Esophagus (tissue), 2 donors: Measurements from ENCODE around the gene ZNF212. TPM values are rescaled to one million over a fixed set of nuclear protein-coding genes. Genes with fewer than 3 reads are reported as not detected.

Experiments
- H3K27ac ChIP-seq, 2 donors: one replicate each; pipeline ENCODE4 v1.5.1; 2013; ENCODE audit warnings: low read depth in 2 of 2, mild to moderate bottlenecking in 2 of 2, inconsistent platforms in 1 of 2, low read length in 1 of 2, moderate library complexity in 1 of 2
- H3K27me3 ChIP-seq, 2 donors: one replicate each; pipeline ENCODE4 v1.6.1; 2013; ENCODE audit warnings: low read length in 2 of 2, control low read depth in 1 of 2, mild to moderate bottlenecking in 1 of 2; ENCODE audit not compliant: insufficient read depth in 2 of 2, control insufficient read depth in 1 of 2
- H3K36me3 ChIP-seq, 2 donors: one replicate each; pipeline ENCODE4 v1.6.1; 2013; ENCODE audit warnings: low read length in 1 of 2; ENCODE audit not compliant: control insufficient read depth in 2 of 2, insufficient read depth in 2 of 2
- H3K4me1 ChIP-seq, 2 donors: one replicate each; pipeline ENCODE4 v1.6.1; 2013; ENCODE audit warnings: low read length in 1 of 2; ENCODE audit not compliant: control insufficient read depth in 2 of 2, insufficient read depth in 2 of 2
- H3K4me3 ChIP-seq, 2 donors: one replicate each; pipeline ENCODE4 v1.5.1; 2013; ENCODE audit warnings: low read length in 2 of 2, mild to moderate bottlenecking in 2 of 2, low read depth in 1 of 2, moderate library complexity in 1 of 2
- H3K9me3 ChIP-seq, 2 donors: one replicate each; pipeline ENCODE4 v1.6.1; 2013; ENCODE audit warnings: mild to moderate bottlenecking in 2 of 2, low read depth in 1 of 2, low read length in 1 of 2, moderate library complexity in 1 of 2; ENCODE audit not compliant: control insufficient read depth in 2 of 2, insufficient read depth in 1 of 2
- WGBS, 2 donors: extraction: QIAGEN DNeasy Blood & Tissue Kit; methylation state at CpG; one replicate each; pipeline ENCODE4 v1.1.7; 2013; 5-methylcytosine and 5-hydroxymethylcytosine counted together
- polyA plus RNA-seq, 2 donors: library from polyadenylated mRNA; stranded (reverse); fragments of 200-250 nt; gene quantifications; one replicate each; pipeline ENCODE4 v1.2.3, GENCODE V29; 2013
- donor health status: healthy with polysubstance abuse.
- donor health status: Bipolar disorder and iron deficiency.

Gene ZNF212
- polyA plus RNA-seq, 2 donors: 10.2 to 15.6 TPM

GRCh38 chr7:149199234-149199995 is 40.0 kb upstream of the ZNF212 start:
- no peak overlapping the region for H3K4me3 ChIP-seq
- no peak overlapping the region for H3K27ac ChIP-seq
- H3K9me3 ChIP-seq: no peaks in the 10 kb centered on the region
- peaks cover 2 to 12% of the 10 kb centered on the region in 2 donors for H3K4me1 ChIP-seq
- H3K36me3 ChIP-seq: peaks cover 4 to 36% of the 10 kb centered on the region in 2 donors
- WGBS, 2 donors: 89 to 95% methylated on average over 6 of the region's 6 CpGs
- no peaks in the 10 kb centered on the region for H3K27me3 ChIP-seq

GRCh38 chr7:149202831-149203231 is 36.6 kb upstream of the ZNF212 start:
- H3K27me3 ChIP-seq: no peaks in the 10 kb centered on the region
- no peak overlapping the region for H3K27ac ChIP-seq
- peaks cover 8 to 52% of the 10 kb centered on the region in 2 donors for H3K36me3 ChIP-seq
- 84 to 87% methylated on average over 6 of the region's 6 CpGs for WGBS, 2 donors
- H3K4me3 ChIP-seq: no peak overlapping the region
- H3K9me3 ChIP-seq: no peaks in the 10 kb centered on the region
- peaks cover 0 to 6% of the 10 kb centered on the region in 2 donors for H3K4me1 ChIP-seq

DNA sequence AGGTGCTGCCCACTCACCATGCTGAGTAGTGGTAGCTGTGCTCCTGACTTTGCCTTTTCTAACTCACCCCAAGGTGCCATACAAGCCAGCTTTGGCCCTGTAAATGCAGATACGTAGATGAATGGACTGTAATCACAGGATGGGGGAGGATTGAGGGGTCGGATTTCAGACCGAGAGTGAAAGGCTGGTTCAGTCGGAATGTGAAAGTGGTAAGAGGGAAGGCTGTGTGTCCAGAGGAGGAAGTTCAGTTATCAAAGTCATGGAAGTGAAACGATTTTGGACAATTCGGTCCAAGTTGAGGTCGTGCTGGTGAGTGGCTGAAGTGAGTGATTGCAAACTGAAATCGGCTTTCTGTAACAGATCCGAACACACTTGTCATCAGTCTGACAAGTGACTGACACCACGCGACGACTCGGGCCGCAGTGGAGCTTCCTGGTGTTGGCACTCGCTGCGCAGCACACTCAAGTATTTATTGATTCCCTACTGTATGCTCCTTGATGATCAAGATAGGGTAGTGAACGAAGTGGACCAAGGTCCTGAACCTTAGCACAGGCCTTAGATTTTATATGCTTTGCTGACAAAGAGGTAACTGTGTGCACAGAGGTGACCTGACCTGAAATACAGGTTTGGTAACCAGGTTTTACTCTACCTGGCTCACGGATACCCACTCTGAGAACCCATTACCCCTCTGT is 33.6 kb upstream of the ZNF212 start:
- Histone ChIP-seq H3K27me3 (no peaks in the 10 kb centered on the region), H3K27ac (no peak overlapping the region), H3K36me3 (peaks cover 11 to 39% of the 10 kb centered on the region in 2 donors), H3K4me1 (peaks cover 0 to 6% of the 10 kb centered on the region in 2 donors), H3K9me3 (no peaks in the 10 kb centered on the region), H3K4me3 (no peak overlapping the region)
- 61 to 76% methylated on average over 18 of the region's 18 CpGs for WGBS, 2 donors

- 88 to 91% methylated on average over 35 of the region's 35 CpGs for WGBS, 2 donors
Observed at GRCh38 chr7:149207324-149208035, 32.0 kb upstream of the ZNF212 start.

DNA sequence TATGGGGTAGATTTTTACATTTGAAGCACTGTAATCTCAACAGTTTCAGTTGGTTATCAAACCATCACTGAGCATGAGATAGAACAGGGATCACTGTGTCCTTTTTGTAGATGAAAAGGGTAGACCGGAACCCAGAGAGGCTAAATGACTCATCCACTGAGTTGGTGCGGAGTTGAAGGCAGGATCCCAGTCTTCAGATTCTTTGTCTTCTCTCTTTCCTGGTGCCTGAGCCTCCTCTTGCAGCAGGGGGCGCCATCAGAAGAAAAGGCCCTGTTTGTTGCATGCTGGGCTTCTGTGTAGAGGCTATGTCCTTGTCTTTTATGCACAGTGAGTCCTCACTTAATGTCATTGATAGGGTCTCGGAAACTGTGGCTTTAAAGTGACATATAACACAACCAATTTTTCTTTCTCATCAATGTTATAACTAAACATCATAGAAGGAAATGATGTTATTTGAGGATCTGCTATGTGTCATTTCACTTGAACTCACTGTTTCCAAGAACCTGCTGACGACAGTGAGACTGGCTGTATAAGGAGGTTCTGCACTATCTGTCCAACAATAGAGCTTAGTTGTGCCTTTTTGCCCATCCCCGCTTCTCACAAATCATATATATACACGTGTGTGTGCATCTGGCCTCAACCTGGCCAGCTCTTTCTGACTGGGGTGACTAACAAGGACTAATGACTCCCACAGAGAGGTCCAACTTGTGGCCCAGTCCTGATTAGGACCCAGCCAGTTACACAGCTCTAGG is 29.8 kb upstream of the ZNF212 start:
- H3K9me3 ChIP-seq: no peaks in the 10 kb centered on the region
- no peak overlapping the region for H3K27ac ChIP-seq
- peaks cover 0 to 6% of the 10 kb centered on the region in 2 donors for H3K4me1 ChIP-seq
- no peaks in the 10 kb centered on the region for H3K27me3 ChIP-seq
- H3K36me3 ChIP-seq: peaks cover 28 to 48% of the 10 kb centered on the region in 2 donors
- no peak overlapping the region for H3K4me3 ChIP-seq
- WGBS, 2 donors: 56 to 65% methylated on average over 7 of the region's 7 CpGs

More at GRCh38 chr7:149207324-149208035, 32.0 kb upstream of the ZNF212 start:
- Histone ChIP-seq H3K36me3 (peaks cover 16 to 35% of the 10 kb centered on the region in 2 donors), H3K4me1 (peaks cover 0 to 6% of the 10 kb centered on the region in 2 donors), H3K27ac (no peak overlapping the region), H3K9me3 (no peaks in the 10 kb centered on the region), H3K4me3 (no peak overlapping the region), H3K27me3 (no peaks in the 10 kb centered on the region)

DNA sequence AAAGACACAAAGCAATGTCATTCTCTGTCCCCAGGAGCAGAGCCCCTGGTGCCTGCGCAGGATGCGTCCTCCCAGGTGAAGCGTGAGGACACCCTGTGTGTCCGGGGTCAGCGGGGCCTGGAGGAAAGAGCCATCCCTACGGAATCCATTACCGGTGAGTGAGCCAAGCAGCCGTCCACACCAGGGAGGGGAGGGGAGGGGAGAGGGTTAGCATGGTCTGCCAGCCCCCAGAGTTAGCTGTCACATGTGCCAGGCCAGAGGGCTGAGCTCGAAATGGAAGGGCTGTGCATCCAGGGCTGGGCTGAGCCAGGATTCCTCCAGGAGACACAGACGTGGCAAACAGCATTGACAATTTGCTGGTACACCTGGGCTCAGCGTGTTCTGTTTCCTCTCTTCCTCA is 28.9 kb upstream of the ZNF212 start:
- Histone ChIP-seq H3K27ac (no peak overlapping the region), H3K27me3 (no peaks in the 10 kb centered on the region), H3K4me1 (peaks cover 0 to 4% of the 10 kb centered on the region in 2 donors), H3K9me3 (no peaks in the 10 kb centered on the region), H3K36me3 (peaks cover 30 to 53% of the 10 kb centered on the region in 2 donors), H3K4me3 (no peak overlapping the region)
- 87 to 92% methylated on average over 11 of the region's 11 CpGs for WGBS, 2 donors

DNA sequence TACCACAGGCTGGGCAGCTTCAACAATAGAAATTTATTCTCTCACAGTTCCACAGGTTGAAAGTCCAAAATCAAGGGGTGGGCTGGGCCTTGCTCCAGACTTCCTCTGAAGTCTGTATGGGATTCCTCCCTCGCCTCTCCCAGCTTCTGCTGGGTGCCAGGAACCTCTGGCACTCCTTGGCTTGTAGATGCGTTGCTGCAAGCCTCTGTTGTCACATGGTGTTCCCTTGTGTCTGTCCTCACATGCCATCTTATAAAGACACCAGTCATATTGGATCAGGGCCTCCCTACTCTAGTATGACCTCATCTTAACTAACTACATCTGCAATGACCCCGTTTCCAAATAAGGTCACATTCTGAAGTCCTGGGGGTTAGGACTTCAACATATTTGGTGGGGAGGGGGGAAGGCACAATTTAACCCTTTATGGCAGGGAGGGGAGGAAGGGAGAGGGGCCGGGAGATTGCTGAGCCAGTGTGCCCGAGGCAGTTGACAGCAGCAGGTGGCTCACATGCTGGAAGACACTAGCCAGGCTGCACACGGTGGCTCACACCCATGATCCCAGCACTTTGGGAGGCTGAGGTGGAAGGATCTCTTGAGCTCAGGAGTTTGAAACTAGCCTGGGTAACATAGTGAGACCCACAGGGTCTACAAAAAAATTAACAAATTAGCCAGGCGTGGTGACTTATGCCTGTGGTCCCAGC is 25.3 kb upstream of the ZNF212 start:
- WGBS, 2 donors: 68 to 77% methylated on average over 7 of the region's 7 CpGs
- Histone ChIP-seq H3K4me1 (no peaks in the 10 kb centered on the region), H3K36me3 (peaks cover 31 to 59% of the 10 kb centered on the region in 2 donors), H3K27ac (no peak overlapping the region), H3K9me3 (no peaks in the 10 kb centered on the region), H3K27me3 (no peaks in the 10 kb centered on the region), H3K4me3 (no peak overlapping the region)

DNA sequence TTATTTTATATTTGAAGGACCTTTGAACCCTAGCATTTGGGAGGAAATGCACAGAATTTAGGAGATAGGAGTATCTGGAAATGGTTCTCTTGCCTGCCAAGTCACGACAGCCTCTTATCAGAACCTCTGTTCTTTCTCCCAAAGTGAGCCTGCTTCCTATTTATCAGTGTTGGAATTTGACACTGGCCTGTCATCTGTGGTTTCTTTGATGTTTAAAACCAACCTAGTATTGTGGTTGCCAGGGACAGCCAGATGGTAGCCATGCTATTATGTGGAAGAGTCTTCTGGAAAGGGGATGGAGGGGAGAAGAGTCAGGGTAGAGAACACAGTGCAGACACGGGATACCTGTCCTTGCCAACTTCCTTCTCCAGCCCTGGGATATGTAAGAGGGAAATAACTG is 23.0 kb upstream of the ZNF212 start:
- 77 to 86% methylated on average over 2 of the region's 2 CpGs for WGBS, 2 donors
- H3K36me3 ChIP-seq: peaks cover 24 to 55% of the 10 kb centered on the region in 2 donors
- no peaks in the 10 kb centered on the region for H3K9me3 ChIP-seq

More for the DNA sequence above, 23.0 kb upstream of the ZNF212 start:
- H3K27ac ChIP-seq: no peak overlapping the region
- H3K4me3 ChIP-seq: no peak overlapping the region
- H3K4me1 ChIP-seq: no peaks in the 10 kb centered on the region
- no peaks in the 10 kb centered on the region for H3K27me3 ChIP-seq
